Stimulated activated CD8-positive, alpha-beta memory T cell treated with anti-CD3 and anti-CD28 coated beads, Interleukin-7, amount 100 ng/mL, for 4 hours (primary cell): ENCODE measurements around the gene ERICH4.

ENCODE experiments used
- DNase-seq, 2 donors: peaks; one replicate each; pipeline ENCODE4 v3.0.0-alpha.2; 2020; ENCODE audit warnings: low read depth in 2 of 2

Gene ERICH4

DNA sequence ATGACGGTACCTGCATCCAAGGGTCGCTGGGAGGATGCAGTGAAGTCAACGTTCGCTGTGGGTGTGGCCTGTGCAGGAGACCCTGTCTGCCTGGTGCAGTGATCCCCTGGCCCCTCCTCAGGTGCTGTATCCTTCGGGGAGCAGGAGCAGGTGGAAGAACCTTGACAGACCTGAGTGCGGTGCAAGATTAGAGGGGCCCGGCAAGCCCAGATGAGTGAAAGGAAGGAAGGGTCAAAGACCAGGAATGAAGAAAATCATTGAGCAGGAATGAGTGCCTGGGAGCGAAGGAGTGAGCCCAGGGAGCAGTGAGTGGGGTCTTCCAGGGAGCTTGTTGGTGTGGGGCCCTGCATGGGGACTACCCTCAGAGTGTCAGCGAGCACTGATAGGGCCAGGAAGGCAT, 28.5 kb upstream of the ERICH4 start:
- DNase-seq: no peak

GRCh38 chr19:41415154-41415571, 27.8 kb upstream of the ERICH4 start:
- DNase-seq: no peak

GRCh38 chr19:41416194-41416674, 26.7 kb upstream of the ERICH4 start:
- no peak for DNase-seq

- DNase-seq: no peak
Observed at GRCh38 chr19:41420101-41420880, 22.7 kb upstream of the ERICH4 start.

DNA sequence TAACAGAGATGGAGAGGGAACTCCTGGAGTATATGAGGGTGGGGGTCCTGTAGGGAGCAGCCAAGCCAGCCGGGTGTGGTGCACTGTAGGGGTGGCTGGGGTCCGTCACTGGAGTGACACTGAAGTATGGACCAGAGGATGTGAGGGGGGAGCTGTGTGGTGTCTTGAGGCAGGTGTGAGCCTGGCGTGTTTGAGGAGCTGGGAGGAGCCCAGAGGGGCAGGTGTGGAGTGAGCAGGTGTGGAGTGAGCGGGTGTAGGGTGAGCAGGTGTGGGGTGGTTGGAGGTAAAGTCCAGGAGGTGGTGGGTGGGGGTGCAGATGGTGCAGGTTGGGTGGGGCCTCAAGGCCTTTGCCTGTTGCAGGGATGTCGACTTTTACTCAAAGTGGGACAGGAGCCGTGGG, 21.6 kb upstream of the ERICH4 start:
- no peak for DNase-seq

DNA sequence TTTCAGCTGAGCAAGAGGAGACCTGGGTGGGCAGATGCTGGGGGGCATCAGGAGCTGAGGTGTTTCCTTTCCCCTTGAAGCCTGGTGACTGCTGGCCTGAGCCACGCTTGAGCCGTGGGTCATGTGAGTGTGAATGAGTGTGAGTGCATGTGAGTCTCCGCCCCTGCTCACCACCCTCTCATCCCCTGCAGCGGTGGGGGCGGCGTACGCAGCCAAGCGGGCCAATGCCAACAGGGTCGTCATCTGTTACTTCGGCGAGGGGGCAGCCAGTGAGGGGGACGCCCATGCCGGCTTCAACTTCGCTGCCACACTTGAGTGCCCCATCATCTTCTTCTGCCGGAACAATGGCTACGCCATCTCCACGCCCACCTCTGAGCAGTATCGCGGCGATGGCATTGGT, 21.0 kb upstream of the ERICH4 start:
- no peak for DNase-seq

- DNase-seq: no peak
Observed at GRCh38 chr19:41422456-41422855, 20.5 kb upstream of the ERICH4 start.

- no peak for DNase-seq
Observed at GRCh38 chr19:41422955-41423354, 20.0 kb upstream of the ERICH4 start.

DNA sequence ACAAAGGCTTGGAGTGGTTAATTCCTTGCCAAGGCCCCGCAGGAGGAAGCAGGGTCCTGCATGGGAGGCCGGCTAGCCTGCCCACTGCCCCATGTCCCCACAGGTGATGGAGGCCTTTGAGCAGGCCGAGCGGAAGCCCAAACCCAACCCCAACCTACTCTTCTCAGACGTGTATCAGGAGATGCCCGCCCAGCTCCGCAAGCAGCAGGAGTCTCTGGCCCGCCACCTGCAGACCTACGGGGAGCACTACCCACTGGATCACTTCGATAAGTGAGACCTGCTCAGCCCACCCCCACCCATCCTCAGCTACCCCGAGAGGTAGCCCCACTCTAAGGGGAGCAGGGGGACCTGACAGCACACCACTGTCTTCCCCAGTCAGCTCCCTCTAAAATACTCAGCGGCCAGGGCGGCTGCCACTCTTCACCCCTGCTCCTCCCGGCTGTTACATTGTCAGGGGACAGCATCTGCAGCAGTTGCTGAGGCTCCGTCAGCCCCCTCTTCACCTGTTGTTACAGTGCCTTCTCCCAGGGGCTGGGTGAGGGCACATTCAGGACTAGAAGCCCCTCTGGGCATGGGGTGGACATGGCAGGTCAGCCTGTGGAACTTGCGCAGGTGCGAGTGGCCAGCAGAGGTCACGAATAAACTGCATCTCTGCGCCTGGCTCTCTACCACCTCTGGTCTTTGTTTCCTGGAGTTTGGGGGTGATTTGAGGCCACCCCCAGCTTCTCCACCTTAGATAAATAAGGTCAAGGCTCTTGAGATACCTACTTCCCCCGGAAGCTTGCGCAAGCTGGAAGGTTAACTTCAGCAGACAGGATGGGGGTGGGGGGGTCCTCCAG, 18.4 kb upstream of the ERICH4 start:
- no peak for DNase-seq

GRCh38 chr19:41425174-41426115, 17.5 kb upstream of the ERICH4 start:
- DNase-seq: no peak

- no peak for DNase-seq
Observed at GRCh38 chr19:41426116-41426841, 16.7 kb upstream of the ERICH4 start.

GRCh38 chr19:41426952-41427646, 15.9 kb upstream of the ERICH4 start, which contains the start of gene B3GNT8:
Gene B3GNT8 (minus strand): TSS chr19:41427374. CDS start chr19:41426778, 596 bp downstream.
- peak in 1 of 2 donors; percentile 31 for DNase-seq

DNA sequence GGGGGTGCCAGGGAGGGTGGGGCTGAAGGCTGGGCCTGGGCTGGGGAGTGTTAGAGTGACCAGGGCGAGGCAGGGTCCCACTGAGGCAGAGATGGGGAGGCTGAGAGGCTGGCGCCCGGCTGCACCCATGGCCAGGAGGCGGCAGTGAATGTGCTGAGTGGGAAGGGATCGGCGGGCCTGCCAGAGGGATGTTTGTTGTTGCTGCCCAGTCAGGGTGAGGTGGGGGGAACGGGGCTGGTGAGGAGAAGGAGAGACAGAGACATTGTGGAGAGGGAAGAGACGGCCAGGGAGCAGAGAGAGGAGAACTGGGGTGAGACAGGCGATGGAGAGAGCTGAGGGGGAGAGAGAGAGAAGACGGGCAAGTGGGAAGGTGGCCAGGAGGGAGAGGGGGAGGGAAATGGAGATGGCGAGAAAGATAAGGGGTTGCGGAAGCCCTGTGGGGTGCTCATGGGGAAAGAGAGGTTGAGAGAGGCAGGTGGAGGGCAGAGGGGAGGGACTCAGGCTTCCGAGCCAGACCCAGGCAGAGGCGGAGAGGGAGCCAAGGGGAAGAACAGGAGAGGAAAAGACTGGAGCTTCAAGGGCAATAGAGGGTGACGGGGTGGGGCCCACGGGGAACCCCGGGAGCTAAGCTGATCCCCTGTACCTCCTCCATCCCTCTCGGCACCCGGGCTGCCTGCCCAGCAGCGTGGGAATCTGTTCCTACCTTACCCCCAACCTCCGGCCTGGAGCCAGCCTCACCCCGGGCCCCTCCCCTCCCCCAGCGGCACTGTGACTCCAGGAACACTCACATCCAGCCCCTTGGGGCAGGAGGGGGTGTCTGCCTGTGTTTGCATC, 15.1 kb upstream of the ERICH4 start:
- peak in 1 of 2 donors; percentile 20 for DNase-seq

GRCh38 chr19:41428481-41428859, 14.5 kb upstream of the ERICH4 start:
- no peak for DNase-seq

DNA sequence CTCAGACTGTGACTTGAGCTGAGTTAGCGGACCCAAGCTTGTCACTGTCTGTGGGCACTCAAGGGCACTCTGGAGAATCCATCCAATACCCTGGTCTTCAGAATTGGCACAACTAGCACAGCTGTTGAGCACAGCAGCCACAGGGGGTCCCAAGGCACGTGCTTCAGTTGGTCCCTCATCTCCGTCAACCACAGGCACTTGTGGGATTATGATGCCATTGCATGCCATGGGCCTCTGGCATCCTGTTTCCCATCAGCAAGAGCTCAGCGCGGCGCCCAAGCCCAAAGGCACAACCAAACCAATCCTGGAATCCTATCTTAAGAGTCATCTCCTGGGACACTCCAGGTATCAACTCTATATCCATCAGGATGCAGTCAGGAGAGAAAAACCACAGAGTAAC, 12.0 kb upstream of the ERICH4 start:
- no peak for DNase-seq

GRCh38 chr19:41431426-41432386, 11.2 kb upstream of the ERICH4 start:
- no peak for DNase-seq

- no peak for DNase-seq
Observed at GRCh38 chr19:41433171-41433570, 9.8 kb upstream of the ERICH4 start.

DNA sequence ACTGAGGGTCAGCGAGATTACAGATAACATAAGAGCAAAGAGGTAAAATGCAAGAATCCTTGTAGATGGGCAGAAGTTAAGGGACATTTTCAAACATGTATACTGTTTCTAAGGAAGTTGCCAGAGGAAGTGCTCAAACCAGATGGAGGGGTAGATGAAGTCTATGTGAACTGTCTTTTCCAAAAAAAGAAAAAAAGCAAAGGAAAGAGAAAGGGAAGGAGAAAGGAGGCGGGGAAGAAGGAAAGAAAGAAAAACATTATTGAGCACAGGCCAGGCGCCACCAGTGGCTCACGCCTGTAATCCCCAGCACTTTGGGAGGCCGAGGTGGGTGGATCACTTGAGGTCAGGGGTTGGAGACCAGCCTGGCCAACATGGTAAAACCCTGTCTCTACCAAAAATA, 8.5 kb upstream of the ERICH4 start:
- DNase-seq: no peak
